Activated CD4-positive, alpha-beta memory T cell treated with anti-CD3 and anti-CD28 coated beads for 36 hours (primary cell): ENCODE measurements around the gene ADD2. TPM values are rescaled to one million over a fixed set of nuclear protein-coding genes. Genes with fewer than 3 reads are reported as not detected.

Source experiments
- CTCF ChIA-PET: fragments of 350-600 bp; sonication (Branson Sonifier 250); formaldehyde crosslinking; loops from one replicate; lab custom pipeline; 2021; ENCODE audit warnings: antibody characterized with exemption, inconsistent platforms; lab: Charles Lee
- POLR2A ChIA-PET: fragments of 350-600 bp; sonication (Branson Sonifier 250); formaldehyde crosslinking; loops from one replicate; lab custom pipeline; 2021; ENCODE audit warnings: antibody characterized with exemption; lab: Charles Lee
- DNase-seq: peaks from one replicate; pipeline ENCODE4 v3.0.0-alpha.2; 2020
- H3K27ac Mint-ChIP-seq: one replicate; pipeline ENCODE4 v1.8.0; 2021; ENCODE audit warnings: mixed read lengths
- H3K27me3 Mint-ChIP-seq: one replicate; pipeline ENCODE4 v1.8.0; 2021; ENCODE audit warnings: mixed read lengths
- H3K36me3 Mint-ChIP-seq: one replicate; pipeline ENCODE4 v1.8.0; 2021; ENCODE audit warnings: mixed read lengths
- H3K4me1 Mint-ChIP-seq: one replicate; pipeline ENCODE4 v1.8.0; 2021; ENCODE audit warnings: low read depth, mixed read lengths
- H3K4me3 Mint-ChIP-seq: one replicate; pipeline ENCODE4 v1.8.0; 2021; ENCODE audit warnings: mild to moderate bottlenecking, mixed read lengths
- H3K9me3 Mint-ChIP-seq: one replicate; pipeline ENCODE4 v1.8.0; 2021; ENCODE audit warnings: mixed read lengths
- intact Hi-C: fragments of 100-400 bp; cut with micrococcal nuclease; formaldehyde crosslinking; loops from one replicate; pipeline ENCODE4 v1.15.1; 2023
- total RNA-seq, 2 experiments: library from RNA; stranded (reverse); gene quantifications; one replicate each; pipeline ENCODE4 v1.2.3, GENCODE V29; 2021

The ADD2 gene
- total RNA-seq, 2 experiments from 2014 or later, result 5.6 to 6.0 TPM

- intact Hi-C loops, result no loop called here
- DNase-seq, result no peak
- CTCF ChIA-PET, result no interaction called here
- Mint-ChIP-seq H3K36me3 (no peaks in the 10 kb centered on the region), H3K27ac (no peak overlapping the region), H3K4me1 (no peaks in the 10 kb centered on the region), H3K27me3 (peaks cover 17% of the 10 kb centered on the region), H3K4me3 (no peak overlapping the region), H3K9me3 (no peaks in the 10 kb centered on the region)
- POLR2A ChIA-PET, result no interaction called here
These were observed 11.5 kb upstream of the ADD2 start for GRCh38 chr2:70779491-70779890.

GRCh38 chr2:70778676-70779075, 10.7 kb upstream of the ADD2 start:
- no peak for DNase-seq
- Mint-ChIP-seq H3K9me3 (no peaks in the 10 kb centered on the region), H3K27ac (no peak overlapping the region), H3K27me3 (peaks cover 23% of the 10 kb centered on the region), H3K36me3 (no peaks in the 10 kb centered on the region), H3K4me1 (no peaks in the 10 kb centered on the region), H3K4me3 (no peak overlapping the region)
- intact Hi-C loops, result no loop called here
- ChIA-PET POLR2A (no interaction called here), CTCF (interaction anchor here (1.0 to 1.2 kb wide), 2 partner anchors 10 to 170 kb away, joined by 3 to 4 read pairs; no protein-coding TSS in a partner anchor)

- POLR2A ChIA-PET, result no interaction called here
- intact Hi-C loops, result no loop called here
- Mint-ChIP-seq H3K4me1 (no peaks in the 10 kb centered on the region), H3K36me3 (no peaks in the 10 kb centered on the region), H3K27ac (no peak overlapping the region), H3K27me3 (peaks cover 32% of the 10 kb centered on the region), H3K4me3 (no peak overlapping the region), H3K9me3 (no peaks in the 10 kb centered on the region)
- no peak for DNase-seq
- CTCF ChIA-PET, result no interaction called here
These were observed 9.4 kb upstream of the ADD2 start for GRCh38 chr2:70777450-70777849.

GRCh38 chr2:70776266-70776665, 8.3 kb upstream of the ADD2 start:
- Mint-ChIP-seq H3K4me1 (no peaks in the 10 kb centered on the region), H3K9me3 (no peaks in the 10 kb centered on the region), H3K4me3 (no peak overlapping the region), H3K27me3 (peaks cover 34% of the 10 kb centered on the region), H3K27ac (no peak overlapping the region), H3K36me3 (no peaks in the 10 kb centered on the region)
- POLR2A ChIA-PET, result no interaction called here
- intact Hi-C loops, result no loop called here
- CTCF ChIA-PET, result interaction anchor here (0.9 kb wide), 1 partner anchor 13 kb away, joined by 3 read pairs; no protein-coding TSS in a partner anchor
- no peak for DNase-seq

GRCh38 chr2:70775141-70775540, 7.1 kb upstream of the ADD2 start:
- no peak overlapping the region for H3K4me3 Mint-ChIP-seq
- ChIA-PET POLR2A (no interaction called here), CTCF (interaction anchor here (1.4 to 1.8 kb wide), 2 partner anchors 14 to 86 kb away, joined by 3 to 7 read pairs; no protein-coding TSS in a partner anchor)
- no peaks in the 10 kb centered on the region for H3K9me3 Mint-ChIP-seq
- no peak overlapping the region for H3K27ac Mint-ChIP-seq
- H3K36me3 Mint-ChIP-seq, result no peaks in the 10 kb centered on the region
- intact Hi-C loops, result no loop called here
- no peak for DNase-seq
- H3K4me1 Mint-ChIP-seq, result no peaks in the 10 kb centered on the region
- peaks cover 39% of the 10 kb centered on the region for H3K27me3 Mint-ChIP-seq

GRCh38 chr2:70772486-70773155, 4.6 kb upstream of the ADD2 start:
- H3K4me3 Mint-ChIP-seq, result no peak overlapping the region
- peaks cover 51% of the 10 kb centered on the region for H3K27me3 Mint-ChIP-seq
- H3K9me3 Mint-ChIP-seq, result no peaks in the 10 kb centered on the region
- ChIA-PET CTCF (no interaction called here), POLR2A (no interaction called here)
- DNase-seq, result no peak
- H3K36me3 Mint-ChIP-seq, result peaks cover 2% of the 10 kb centered on the region
- peaks cover 5% of the 10 kb centered on the region for H3K4me1 Mint-ChIP-seq
- H3K27ac Mint-ChIP-seq, result no peak overlapping the region
- intact Hi-C loops, result no loop called here

GRCh38 chr2:70771446-70771845, 3.4 kb upstream of the ADD2 start:
- intact Hi-C loops, result no loop called here
- no peak for DNase-seq
- Mint-ChIP-seq H3K27ac (no peak overlapping the region), H3K27me3 (peaks cover 54% of the 10 kb centered on the region), H3K36me3 (peaks cover 2% of the 10 kb centered on the region), H3K4me3 (no peak overlapping the region), H3K9me3 (no peaks in the 10 kb centered on the region), H3K4me1 (peaks cover 11% of the 10 kb centered on the region)
- POLR2A ChIA-PET, result no interaction called here
- CTCF ChIA-PET, result interaction anchor here (0.6 kb wide), 1 partner anchor 527 kb away, joined by 3 read pairs; no protein-coding TSS in a partner anchor

- ChIA-PET POLR2A (no interaction called here), CTCF (interaction anchor here (1.2 to 2.2 kb wide), 6 partner anchors 16 to 466 kb away, joined by 4 to 8 read pairs (median 7); no protein-coding TSS in a partner anchor)
- no peaks in the 10 kb centered on the region for H3K9me3 Mint-ChIP-seq
- H3K27me3 Mint-ChIP-seq, result peaks cover 58% of the 10 kb centered on the region
- peaks cover 2% of the 10 kb centered on the region for H3K36me3 Mint-ChIP-seq
- intact Hi-C loops, result no loop called here
- H3K4me3 Mint-ChIP-seq, result no peak overlapping the region
- no peak overlapping the region for H3K27ac Mint-ChIP-seq
- DNase-seq, result no peak
- peaks cover 12% of the 10 kb centered on the region for H3K4me1 Mint-ChIP-seq
These were observed 1.4 kb upstream of the ADD2 start for GRCh38 chr2:70769450-70769849.

GRCh38 chr2:70768590-70769085, 638 bp upstream of the ADD2 start:
- DNase-seq, result no peak
- peaks cover 54% of the 10 kb centered on the region for H3K27me3 Mint-ChIP-seq
- no peaks in the 10 kb centered on the region for H3K9me3 Mint-ChIP-seq
- intact Hi-C loops, result no loop called here
- peak overlapping the region; percentile 55 for H3K4me3 Mint-ChIP-seq
- no peak overlapping the region for H3K27ac Mint-ChIP-seq
- ChIA-PET CTCF (interaction anchor here (1.2 to 2.2 kb wide), 6 partner anchors 17 to 465 kb away, joined by 4 to 8 read pairs (median 7); no protein-coding TSS in a partner anchor), POLR2A (interaction anchor here (0.6 kb wide), 1 partner anchor 12 kb away, joined by 3 read pairs; no protein-coding TSS in a partner anchor)
- H3K4me1 Mint-ChIP-seq, result peaks cover 12% of the 10 kb centered on the region
- H3K36me3 Mint-ChIP-seq, result peaks cover 2% of the 10 kb centered on the region

- peaks cover 46% of the 10 kb centered on the region for H3K27me3 Mint-ChIP-seq
- H3K4me1 Mint-ChIP-seq, result peaks cover 12% of the 10 kb centered on the region
- no peaks in the 10 kb centered on the region for H3K9me3 Mint-ChIP-seq
- H3K27ac Mint-ChIP-seq, result no peak overlapping the region
- CTCF ChIA-PET, result interaction anchor here (0.7 to 2.2 kb wide), 6 partner anchors 14 to 463 kb away, joined by 3 to 8 read pairs (median 6); no protein-coding TSS in a partner anchor
- H3K36me3 Mint-ChIP-seq, result peaks cover 2% of the 10 kb centered on the region
- DNase-seq, result peak; percentile 20
- POLR2A ChIA-PET, result no interaction called here
- intact Hi-C loops, result no loop called here
- peak overlapping the region; percentile 67 for H3K4me3 Mint-ChIP-seq
These were observed 811 bp downstream of the ADD2 start for GRCh38 chr2:70767079-70767698.

GRCh38 chr2:70766357-70767078, 1.5 kb downstream of the ADD2 start:
- Mint-ChIP-seq H3K4me1 (peaks cover 12% of the 10 kb centered on the region), H3K27me3 (peaks cover 46% of the 10 kb centered on the region), H3K27ac (no peak overlapping the region), H3K36me3 (peaks cover 2% of the 10 kb centered on the region), H3K9me3 (no peaks in the 10 kb centered on the region), H3K4me3 (peak overlapping the region; percentile 67)
- CTCF ChIA-PET, result no interaction called here
- POLR2A ChIA-PET, result no interaction called here
- DNase-seq, result no peak
- intact Hi-C loops, result no loop called here

GRCh38 chr2:70765507-70765906, 2.5 kb downstream of the ADD2 start:
- intact Hi-C loops, result no loop called here

More at GRCh38 chr2:70765507-70765906, 2.5 kb downstream of the ADD2 start:
- POLR2A ChIA-PET, result interaction anchor here (0.6 kb wide), 1 partner anchor 512 kb away, joined by 3 read pairs; no protein-coding TSS in a partner anchor
- CTCF ChIA-PET, result no interaction called here
- H3K9me3 Mint-ChIP-seq, result no peaks in the 10 kb centered on the region
- DNase-seq, result no peak
- H3K36me3 Mint-ChIP-seq, result peaks cover 2% of the 10 kb centered on the region
- H3K27ac Mint-ChIP-seq, result no peak overlapping the region
- peaks cover 39% of the 10 kb centered on the region for H3K27me3 Mint-ChIP-seq
- H3K4me3 Mint-ChIP-seq, result no peak overlapping the region
- peaks cover 12% of the 10 kb centered on the region for H3K4me1 Mint-ChIP-seq
